GM12891 (cell line): ENCODE measurements around the gene TSPAN4.

ENCODE experiments used
- PAX5 ChIP-seq: IDR thresholded peaks from 2 replicates; pipeline ENCODE4 v1.6.1; 2011; ENCODE audit warnings: low read length, moderate library complexity, mild to moderate bottlenecking; ENCODE audit not compliant: insufficient read depth, severe bottlenecking
- POLR2A ChIP-seq: IDR thresholded peaks from 2 replicates; pipeline ENCODE4 v1.6.1; 2011; ENCODE audit warnings: low read depth, low read length, control low read depth
- POLR2AphosphoS5 ChIP-seq: IDR thresholded peaks from 2 replicates; pipeline ENCODE4 v1.6.1; 2011; ENCODE audit warnings: low read depth, low read length, control low read depth
- POU2F2 ChIP-seq: IDR thresholded peaks from 2 replicates; pipeline ENCODE4 v1.6.1; 2011; ENCODE audit warnings: low read depth, mild to moderate bottlenecking, control low read depth, low read length, moderate library complexity
- SPI1 ChIP-seq: IDR thresholded peaks from 2 replicates; pipeline ENCODE4 v1.6.1; 2011; ENCODE audit warnings: low read depth, low read length, control low read depth
- TAF1 ChIP-seq: IDR thresholded peaks from 2 replicates; pipeline ENCODE4 v1.6.1; 2011; ENCODE audit warnings: low read depth, low read length, control low read depth

DNA sequence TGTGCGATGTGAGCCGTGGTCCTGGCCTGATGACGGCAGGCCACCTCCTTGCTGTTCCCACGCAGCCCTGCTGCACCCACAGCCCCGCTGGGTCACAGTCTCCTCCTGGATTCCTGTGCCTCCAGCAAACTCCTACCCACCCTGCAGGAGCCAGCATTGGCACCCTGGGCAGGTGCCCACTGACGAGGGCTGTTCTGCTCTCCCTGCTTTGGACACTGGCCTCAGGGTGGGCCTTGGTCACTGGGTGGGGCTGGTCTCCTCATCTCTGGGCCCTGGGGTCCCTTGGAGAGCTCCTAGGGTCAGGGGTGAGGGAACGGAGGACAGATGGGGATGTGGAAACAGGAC lies 12.7 kb downstream of the TSPAN4 start:
- TF ChIP-seq POLR2A, result no peak
- TF ChIP-seq POLR2AphosphoS5, result no peak
- no peak for TF ChIP-seq PAX5
- TF ChIP-seq POU2F2, result no peak
- TF ChIP-seq TAF1, result no peak
- no peak for TF ChIP-seq SPI1
